Measurements from ENCODE around the gene TPX2.

Gene TPX2

GRCh38 chr20:31700747-31701146, 38.3 kb upstream of the TPX2 start:
- TF ChIP-seq CTCF (IDR thresholded peaks at IDR 0.05; ENCODE audit: borderline replicate concordance, control extremely low read depth, extremely low read depth, insufficient read depth, missing control alignments) = no peak
- in situ Hi-C loops (cut with MboI; ENCODE audit: low sequenced_read_pairs, unreplicated experiment) = no loop called here
- DNase-seq (ENCODE audit: low spot score) = no peak

GRCh38 chr20:31701591-31701990, 37.5 kb upstream of the TPX2 start:
- no peak for DNase-seq (ENCODE audit: low spot score)
- no peak for TF ChIP-seq CTCF (IDR thresholded peaks at IDR 0.05; ENCODE audit: borderline replicate concordance, control extremely low read depth, extremely low read depth, insufficient read depth, missing control alignments)
- in situ Hi-C loops (cut with MboI; ENCODE audit: low sequenced_read_pairs, unreplicated experiment) = no loop called here

DNA sequence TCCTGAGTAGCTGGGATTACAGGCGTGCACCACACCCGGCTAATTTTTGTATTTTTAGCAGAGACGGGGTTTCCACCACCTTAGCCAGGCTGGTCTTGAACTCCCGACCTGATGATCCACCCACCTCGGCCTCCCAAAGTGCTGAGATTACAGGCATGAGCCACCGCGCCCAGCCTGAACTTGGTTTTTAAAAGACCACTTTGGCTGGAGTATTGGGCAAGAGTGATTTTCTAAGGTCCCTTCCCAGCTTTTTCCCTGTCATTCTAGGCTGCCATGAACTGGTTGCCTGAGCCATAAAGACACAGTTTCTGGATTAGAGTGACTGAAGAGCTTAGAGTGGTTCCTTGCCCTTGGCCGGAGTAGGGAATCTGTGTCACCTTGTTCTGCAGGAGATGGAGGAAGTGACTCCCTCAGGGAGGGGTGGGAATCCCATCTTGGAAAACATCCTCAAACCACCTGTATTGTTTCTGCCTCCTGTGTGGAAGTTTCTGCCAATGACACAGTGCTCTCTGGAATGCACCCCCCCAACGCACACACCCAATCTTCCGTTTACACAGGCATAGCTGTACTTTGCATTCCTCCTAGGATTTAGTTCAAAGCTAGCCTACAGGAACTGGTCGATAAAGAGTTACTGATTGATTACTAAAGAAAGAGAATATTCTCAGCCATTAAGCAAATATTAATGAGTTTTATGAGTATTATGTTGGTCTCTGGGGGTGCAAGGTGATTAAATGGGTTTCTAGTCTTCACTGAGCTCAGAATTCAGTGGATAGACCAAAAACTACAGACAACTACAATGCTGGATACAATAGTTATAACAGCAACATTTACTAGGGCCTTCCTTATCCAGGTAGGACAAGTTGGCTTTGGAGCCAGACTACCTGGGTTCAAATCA, 34.6 kb upstream of the TPX2 start:
- in situ Hi-C loops (cut with MboI; ENCODE audit: low sequenced_read_pairs, unreplicated experiment) = no loop called here
- TF ChIP-seq CTCF (IDR thresholded peaks at IDR 0.05; ENCODE audit: borderline replicate concordance, control extremely low read depth, extremely low read depth, insufficient read depth, missing control alignments) = no peak
- DNase-seq (ENCODE audit: low spot score) = no peak

DNA sequence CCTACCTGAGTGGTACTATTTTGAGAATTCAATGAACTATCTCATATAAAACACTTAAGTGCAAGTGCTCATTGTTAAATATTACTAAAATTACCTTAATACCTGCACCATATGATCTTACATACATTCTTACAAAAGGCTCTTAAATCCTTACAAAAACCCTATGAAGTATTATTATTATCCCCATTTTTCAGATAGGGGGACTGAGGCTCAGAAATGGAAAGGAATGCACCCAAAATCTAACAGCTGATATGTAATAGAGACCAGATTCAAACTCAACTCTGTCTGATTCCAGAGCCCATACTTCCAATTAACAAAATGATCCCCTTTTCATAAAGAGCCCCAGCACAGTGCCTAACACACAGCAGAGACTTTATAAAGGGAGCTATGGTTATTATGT, 33.9 kb upstream of the TPX2 start:
- in situ Hi-C loops (cut with MboI; ENCODE audit: low sequenced_read_pairs, unreplicated experiment) = no loop called here
- DNase-seq (ENCODE audit: low spot score) = no peak

DNA sequence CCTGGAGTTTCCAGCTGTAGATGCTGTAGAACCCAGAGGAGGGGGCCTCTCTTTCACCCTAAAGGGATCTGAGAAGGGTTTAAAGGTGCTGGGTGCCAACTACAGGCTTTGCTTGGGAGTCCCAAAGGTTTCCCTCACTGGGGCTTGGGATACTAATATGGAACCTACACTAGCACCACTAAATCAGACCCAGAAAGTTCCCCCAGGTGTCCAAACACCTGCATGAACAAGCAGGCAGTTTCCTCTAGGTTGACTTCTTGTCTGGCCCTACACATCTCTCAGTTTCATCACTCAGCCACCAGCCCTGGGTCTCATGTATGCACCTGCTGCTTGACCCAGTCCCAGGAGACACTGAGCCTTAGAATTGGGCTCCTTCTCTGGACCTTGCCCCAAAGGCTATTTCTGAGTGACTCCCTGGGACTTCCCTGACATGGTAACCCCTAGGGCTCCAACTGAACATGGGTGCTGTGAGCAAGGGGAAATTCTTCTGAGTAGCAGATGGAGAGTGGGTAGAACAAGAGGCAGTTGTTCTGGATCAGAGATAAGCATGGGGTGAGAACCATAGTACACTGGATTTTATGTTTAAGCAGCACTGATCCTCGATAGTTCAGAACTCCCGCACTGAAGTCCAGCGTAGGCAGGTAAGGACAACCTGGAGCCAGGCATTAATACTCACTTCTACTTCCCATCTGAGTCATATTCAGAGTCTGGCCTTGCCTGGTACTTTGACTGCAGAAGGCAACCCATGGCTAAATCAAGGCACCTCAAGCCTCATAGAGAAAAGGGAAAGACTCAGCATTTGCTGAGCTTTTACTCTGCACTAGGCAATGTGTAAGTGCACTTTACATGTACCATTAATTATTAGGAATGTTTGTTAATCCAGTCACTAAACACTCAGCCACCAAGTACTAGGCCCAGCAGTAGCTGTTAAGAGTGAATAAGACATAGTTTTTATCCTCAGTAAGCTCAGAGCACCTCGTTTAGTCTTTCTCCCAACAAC, 33.2 kb upstream of the TPX2 start:
- in situ Hi-C loops (cut with MboI; ENCODE audit: low sequenced_read_pairs, unreplicated experiment) = no loop called here
- TF ChIP-seq CTCF (IDR thresholded peaks at IDR 0.05; ENCODE audit: borderline replicate concordance, control extremely low read depth, extremely low read depth, insufficient read depth, missing control alignments) = no peak
- DNase-seq (ENCODE audit: low spot score) = no peak

More for the DNA sequence above, 33.9 kb upstream of the TPX2 start:
- no peak for TF ChIP-seq CTCF (IDR thresholded peaks at IDR 0.05; ENCODE audit: borderline replicate concordance, control extremely low read depth, extremely low read depth, insufficient read depth, missing control alignments)

DNA sequence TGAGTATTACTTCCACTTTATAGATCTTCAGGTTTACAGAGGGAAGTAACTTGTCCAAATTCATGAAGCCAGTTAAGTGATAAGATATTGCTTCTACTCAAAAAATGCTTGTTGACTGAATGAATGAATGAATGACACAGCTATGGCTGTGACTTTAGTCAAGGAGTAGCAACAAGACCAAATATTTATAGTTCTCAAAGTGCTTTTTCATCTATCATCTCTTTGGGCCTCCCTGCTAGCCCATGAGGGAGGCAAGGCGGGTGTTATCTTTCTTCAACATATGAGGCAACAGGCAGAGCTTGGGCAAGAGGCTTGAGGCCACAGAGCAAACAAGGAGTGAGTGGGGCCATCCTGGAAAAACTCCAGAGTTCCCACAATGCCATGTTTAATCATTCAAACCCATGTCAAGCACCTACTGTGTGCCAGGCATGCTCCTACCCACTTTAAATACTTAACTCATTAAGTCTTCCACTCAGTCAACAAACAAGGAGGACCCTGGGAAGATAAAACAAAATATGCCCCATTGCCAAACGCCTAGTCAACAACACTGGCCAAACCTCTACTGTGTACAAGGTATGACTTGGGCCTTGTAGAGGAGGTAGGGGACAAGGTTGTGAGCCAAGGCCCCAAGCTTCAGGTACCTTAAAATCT, 32.4 kb upstream of the TPX2 start:
- TF ChIP-seq CTCF (IDR thresholded peaks at IDR 0.05; ENCODE audit: borderline replicate concordance, control extremely low read depth, extremely low read depth, insufficient read depth, missing control alignments) = no peak
- in situ Hi-C loops (cut with MboI; ENCODE audit: low sequenced_read_pairs, unreplicated experiment) = no loop called here
- DNase-seq (ENCODE audit: low spot score) = no peak

All from GM13976 (cell line).